ENCODE data around the gene RHNO1. TPM values are rescaled to one million over a fixed set of nuclear protein-coding genes. Genes with fewer than 3 reads are reported as not detected.

Gene RHNO1
- total RNA-seq, 2 donors from 2014 or later: 64.9 to 70.0 TPM

GRCh38 chr12:2895051-2895451 lies 18.0 kb downstream of the RHNO1 start:
- H3K27ac Mint-ChIP-seq: no peak overlapping the region
- H3K4me3 ChIP-seq (ENCODE audit: low read length): no peak overlapping the region
- H3K27ac ChIP-seq (ENCODE audit: low read depth, low read length): no peak overlapping the region
- no peaks in the 10 kb centered on the region for H3K27me3 ChIP-seq (ENCODE audit: control insufficient read depth, insufficient read depth, low read length, poor library complexity, severe bottlenecking)
- H3K9ac ChIP-seq (ENCODE audit: extremely low read depth, low read length, poor library complexity, severe bottlenecking): no peak overlapping the region
- H3K4me1 ChIP-seq (ENCODE audit: control insufficient read depth, insufficient read depth, low read length): no peaks in the 10 kb centered on the region
- WGBS, 2 experiments (ENCODE audit: insufficient coverage in 1 of 2, insufficient read length in 1 of 2): 41 to 54% methylated on average over 2 of the region's 2 CpGs
- H3K4me3 Mint-ChIP-seq: no peak overlapping the region
- TF ChIP-seq CTCF (conservative IDR thresholded peaks at IDR 0.05): no peak
- H3K36me3 Mint-ChIP-seq (ENCODE audit: low read depth): peaks cover 22% of the 10 kb centered on the region
- no peaks in the 10 kb centered on the region for H3K9me3 ChIP-seq (ENCODE audit: control insufficient read depth, low read length)
- no peaks in the 10 kb centered on the region for H3K9me3 Mint-ChIP-seq
- H3K27me3 Mint-ChIP-seq (ENCODE audit: insufficient read depth): no peaks in the 10 kb centered on the region
- H3K4me1 Mint-ChIP-seq: peaks cover 26% of the 10 kb centered on the region
- DNase-seq: no peak
- H3K36me3 ChIP-seq (ENCODE audit: control insufficient read depth, insufficient read depth, low read length): no peaks in the 10 kb centered on the region

DNA sequence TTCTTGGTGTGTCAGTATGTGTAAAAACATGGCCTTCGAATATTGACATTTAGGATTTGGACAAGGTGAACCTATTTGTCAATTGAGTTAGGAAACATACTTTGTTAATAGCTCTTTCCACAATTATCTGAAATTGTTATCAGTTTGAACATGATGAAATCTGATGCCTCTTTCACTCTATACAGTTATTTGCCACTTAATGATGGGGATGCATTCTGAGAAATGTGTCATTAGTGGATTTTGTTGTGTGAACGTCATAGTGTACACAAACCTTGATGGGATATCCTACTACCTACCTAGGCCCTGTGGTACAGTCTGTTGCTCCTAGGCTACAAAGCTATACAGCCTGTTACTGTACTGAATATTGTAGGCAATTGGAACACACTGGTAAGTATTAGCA lies 18.5 kb downstream of the RHNO1 start:
- WGBS, 2 experiments (ENCODE audit: insufficient coverage in 1 of 2, insufficient read length in 1 of 2): 80 to 100% methylated on average over 1 to 2 of the region's 2 CpGs

DNA sequence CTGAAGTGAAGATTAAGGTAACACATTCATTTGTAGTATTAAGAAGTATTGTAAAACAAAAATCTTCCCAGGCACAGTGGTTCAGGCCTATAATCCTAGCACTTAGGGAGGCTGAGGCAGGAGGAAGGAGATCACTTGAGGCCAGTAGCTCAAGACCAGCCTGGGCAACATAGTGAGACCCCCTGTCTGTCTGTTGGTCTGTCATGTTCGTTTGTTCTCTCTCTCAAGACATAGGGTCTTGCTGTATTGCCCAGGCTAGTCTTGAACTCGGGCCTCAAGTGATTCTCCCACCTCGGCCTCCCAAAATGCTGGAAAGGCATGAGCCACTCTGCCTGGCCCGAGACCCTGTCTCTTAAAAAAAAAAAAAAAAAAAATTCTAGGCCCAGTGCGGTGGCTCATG lies 20.4 kb downstream of the RHNO1 start:
- Mint-ChIP-seq H3K36me3 (ENCODE audit: low read depth) (peaks cover 22% of the 10 kb centered on the region), H3K4me1 (peaks cover 22% of the 10 kb centered on the region), H3K9me3 (no peaks in the 10 kb centered on the region), H3K27me3 (ENCODE audit: insufficient read depth) (no peaks in the 10 kb centered on the region), H3K4me3 (no peak overlapping the region), H3K27ac (no peak overlapping the region)
- Histone ChIP-seq H3K4me1 (ENCODE audit: control insufficient read depth, insufficient read depth, low read length) (no peaks in the 10 kb centered on the region), H3K9ac (ENCODE audit: extremely low read depth, low read length, poor library complexity, severe bottlenecking) (no peak overlapping the region), H3K27me3 (ENCODE audit: control insufficient read depth, insufficient read depth, low read length, poor library complexity, severe bottlenecking) (no peaks in the 10 kb centered on the region), H3K4me3 (ENCODE audit: low read length) (no peak overlapping the region), H3K9me3 (ENCODE audit: control insufficient read depth, low read length) (no peaks in the 10 kb centered on the region), H3K27ac (ENCODE audit: low read depth, low read length) (no peak overlapping the region), H3K36me3 (ENCODE audit: control insufficient read depth, insufficient read depth, low read length) (no peaks in the 10 kb centered on the region)
- no peak for DNase-seq
- no peak for TF ChIP-seq CTCF (conservative IDR thresholded peaks at IDR 0.05)
- WGBS, 2 experiments (ENCODE audit: insufficient coverage in 1 of 2, insufficient read length in 1 of 2): 96 to 100% methylated on average over 3 to 5 of the region's 5 CpGs

More for the DNA sequence above, 18.5 kb downstream of the RHNO1 start:
- H3K4me1 Mint-ChIP-seq: peaks cover 22% of the 10 kb centered on the region
- H3K27me3 ChIP-seq (ENCODE audit: control insufficient read depth, insufficient read depth, low read length, poor library complexity, severe bottlenecking): no peaks in the 10 kb centered on the region
- H3K9ac ChIP-seq (ENCODE audit: extremely low read depth, low read length, poor library complexity, severe bottlenecking): no peak overlapping the region
- DNase-seq: no peak
- H3K36me3 Mint-ChIP-seq (ENCODE audit: low read depth): peaks cover 22% of the 10 kb centered on the region
- H3K9me3 Mint-ChIP-seq: no peaks in the 10 kb centered on the region
- H3K27me3 Mint-ChIP-seq (ENCODE audit: insufficient read depth): no peaks in the 10 kb centered on the region
- H3K9me3 ChIP-seq (ENCODE audit: control insufficient read depth, low read length): no peaks in the 10 kb centered on the region
- H3K27ac ChIP-seq (ENCODE audit: low read depth, low read length): no peak overlapping the region
- no peaks in the 10 kb centered on the region for H3K4me1 ChIP-seq (ENCODE audit: control insufficient read depth, insufficient read depth, low read length)
- H3K4me3 Mint-ChIP-seq: no peak overlapping the region
- H3K27ac Mint-ChIP-seq: no peak overlapping the region
- no peaks in the 10 kb centered on the region for H3K36me3 ChIP-seq (ENCODE audit: control insufficient read depth, insufficient read depth, low read length)
- H3K4me3 ChIP-seq (ENCODE audit: low read length): no peak overlapping the region
- TF ChIP-seq CTCF (conservative IDR thresholded peaks at IDR 0.05): no peak
